Kidney (tissue), 14 donors: ENCODE data around the gene SYNGR2. TPM values are rescaled to one million over a fixed set of nuclear protein-coding genes. Genes with fewer than 3 reads are reported as not detected.

ENCODE experiments used
- DNase-seq, 5 donors: peaks; one replicate each; pipeline ENCODE4 v3.0.0-alpha.2; 2013 to 2020
- FAIRE-seq: peaks from 2 replicates; lab custom pipeline; 2012; peaks lifted over from hg19 to GRCh38; lab: Jason Lieb, UNC
- H3K27ac ChIP-seq, 2 donors: one replicate each; pipeline ENCODE4 v1.7.0; 2013; ENCODE audit warnings: low read depth in 2 of 2, low read length in 2 of 2, inconsistent platforms in 1 of 2
- H3K27me3 ChIP-seq: one replicate; pipeline ENCODE4 v1.7.1; 2013; ENCODE audit warnings: low read length, inconsistent platforms; ENCODE audit not compliant: control insufficient read depth, insufficient read depth
- H3K36me3 ChIP-seq, 3 donors: one replicate each; pipeline versions ENCODE4 v1.7.0 to v1.7.1; 2013; ENCODE audit warnings: low read length in 3 of 3, control low read depth in 1 of 3, inconsistent platforms in 1 of 3; ENCODE audit not compliant: insufficient read depth in 3 of 3, control insufficient read depth in 2 of 3
- H3K4me1 ChIP-seq, 3 donors: one replicate each; pipeline versions ENCODE4 v1.7.0 to v1.7.1; 2013; ENCODE audit warnings: low read length in 3 of 3, inconsistent platforms in 1 of 3, low read depth in 1 of 3; ENCODE audit not compliant: control insufficient read depth in 2 of 3, insufficient read depth in 2 of 3
- H3K4me3 ChIP-seq, 3 donors: one replicate each; pipeline versions ENCODE4 v1.7.0 to v1.8.1; 2013; ENCODE audit warnings: low read length in 3 of 3, control low read depth in 1 of 3, inconsistent platforms in 1 of 3
- H3K9ac ChIP-seq, 3 donors: one replicate each; pipeline versions ENCODE4 v1.7.0 to v1.7.1; 2013; ENCODE audit warnings: low read length in 3 of 3, control low read depth in 1 of 3, inconsistent platforms in 1 of 3
- H3K9me3 ChIP-seq, 3 donors: one replicate each; pipeline versions ENCODE4 v1.7.0 to v1.7.1; 2013; ENCODE audit warnings: low read length in 3 of 3, control low read depth in 1 of 3, inconsistent platforms in 1 of 3; ENCODE audit not compliant: control insufficient read depth in 2 of 3, insufficient read depth in 1 of 3
- intact Hi-C: fragments of 100-400 bp; cut with DNase I; formaldehyde crosslinking; loops from one replicate; pipeline ENCODE4 v1.11.1; 2022
- polyA plus RNA-seq: library from polyadenylated mRNA; stranded (reverse); fragments of 350-450 nt; fragmentation: Illumina TruSeq; extraction: RNeasy Lipid Tissue Mini Kit (QIAGEN cat#74804); gene quantifications from one replicate; pipeline ENCODE4 v1.2.3, GENCODE V29; 2014; ENCODE audit warnings: low read depth, low replicate concordance; ENCODE audit not compliant: insufficient read depth
- total RNA-seq: library from RNA; stranded (reverse); fragmentation: NEBNext Ultra II Directional; extraction: Animal tissue kit (Norgen Biotek cat#: 25700); gene quantifications from one replicate; pipeline ENCODE4 v1.2.1, GENCODE V29; 2021
- TF ChIP-seq, protein P1 (sequence below): IDR thresholded peaks from 3 replicates; pipeline ENCODE4 v1.5.1; 2012; ENCODE audit warnings: mild to moderate bottlenecking, moderate library complexity, borderline replicate concordance; ENCODE audit not compliant: insufficient read depth; ENCODE audit errors: extremely low read depth
- donor health status: control.
- donor health status: control.
- donor health status: control.
- donor health status: control.
- donor health status: control.
- donor health status: DM: yes; HTN: yes; CAD: no.
- donor health status: Normal renal cell carcinoma (clear cell type).

Gene SYNGR2
- total and polyA plus RNA-seq, 2 donors from 2014 or later: 149 to 165 TPM

DNA sequence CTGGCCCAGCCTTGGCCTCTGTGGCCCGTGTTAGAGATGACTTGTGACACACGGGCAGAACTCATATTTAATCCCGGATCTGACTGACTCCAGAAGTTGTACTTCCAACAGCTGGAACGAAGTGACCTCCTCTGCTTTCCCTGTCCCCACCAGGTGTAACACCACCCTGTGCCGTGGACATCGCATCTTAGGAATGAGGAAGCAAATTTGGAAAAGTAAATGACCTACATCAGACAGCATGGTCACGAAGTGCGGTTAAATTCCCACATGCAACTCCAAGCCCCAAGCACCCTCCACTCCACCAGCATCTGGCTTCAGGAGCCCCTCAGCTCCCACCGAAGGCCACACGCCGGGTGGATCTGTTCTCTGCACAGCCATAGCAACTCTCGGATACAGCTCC, 15.5 kb downstream of the SYNGR2 start:
- peak overlapping the region in 1 of 3 donors; percentile 56 for H3K9ac ChIP-seq
- H3K27me3 ChIP-seq: no peaks in the 10 kb centered on the region
- H3K27ac ChIP-seq: peak overlapping the region; percentile 75 to 86
- peaks cover 0 to 20% (median 20%) of the 10 kb centered on the region in 3 donors for H3K4me1 ChIP-seq
- intact Hi-C loops: no loop called here
- FAIRE-seq (no peak), DNase-seq (no peak)
- H3K4me3 ChIP-seq: no peak overlapping the region
- TF ChIP-seq, protein P1, sequence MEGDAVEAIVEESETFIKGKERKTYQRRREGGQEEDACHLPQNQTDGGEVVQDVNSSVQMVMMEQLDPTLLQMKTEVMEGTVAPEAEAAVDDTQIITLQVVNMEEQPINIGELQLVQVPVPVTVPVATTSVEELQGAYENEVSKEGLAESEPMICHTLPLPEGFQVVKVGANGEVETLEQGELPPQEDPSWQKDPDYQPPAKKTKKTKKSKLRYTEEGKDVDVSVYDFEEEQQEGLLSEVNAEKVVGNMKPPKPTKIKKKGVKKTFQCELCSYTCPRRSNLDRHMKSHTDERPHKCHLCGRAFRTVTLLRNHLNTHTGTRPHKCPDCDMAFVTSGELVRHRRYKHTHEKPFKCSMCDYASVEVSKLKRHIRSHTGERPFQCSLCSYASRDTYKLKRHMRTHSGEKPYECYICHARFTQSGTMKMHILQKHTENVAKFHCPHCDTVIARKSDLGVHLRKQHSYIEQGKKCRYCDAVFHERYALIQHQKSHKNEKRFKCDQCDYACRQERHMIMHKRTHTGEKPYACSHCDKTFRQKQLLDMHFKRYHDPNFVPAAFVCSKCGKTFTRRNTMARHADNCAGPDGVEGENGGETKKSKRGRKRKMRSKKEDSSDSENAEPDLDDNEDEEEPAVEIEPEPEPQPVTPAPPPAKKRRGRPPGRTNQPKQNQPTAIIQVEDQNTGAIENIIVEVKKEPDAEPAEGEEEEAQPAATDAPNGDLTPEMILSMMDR: no peak
- H3K9me3 ChIP-seq: no peaks in the 10 kb centered on the region
- no peaks in the 10 kb centered on the region for H3K36me3 ChIP-seq

- H3K4me1 ChIP-seq: peaks cover 0 to 20% (median 17%) of the 10 kb centered on the region in 3 donors
- TF ChIP-seq, protein P1: no peak
- peak overlapping the region; percentile 75 to 86 for H3K27ac ChIP-seq
- no peaks in the 10 kb centered on the region for H3K36me3 ChIP-seq
- H3K27me3 ChIP-seq: no peaks in the 10 kb centered on the region
- peak overlapping the region in 1 of 3 donors; percentile 70 for H3K4me3 ChIP-seq
- no peak for FAIRE-seq
- intact Hi-C loops: no loop called here
- DNase-seq: peak in 1 of 5 donors; percentile 54
- peak overlapping the region in 1 of 3 donors; percentile 56 for H3K9ac ChIP-seq
- no peaks in the 10 kb centered on the region for H3K9me3 ChIP-seq
Measured at GRCh38 chr17:78184351-78184750, 16.0 kb downstream of the SYNGR2 start.

GRCh38 chr17:78184868-78185267, 16.5 kb downstream of the SYNGR2 start:
- Histone ChIP-seq H3K9me3 (no peaks in the 10 kb centered on the region), H3K27me3 (no peaks in the 10 kb centered on the region), H3K4me1 (peaks cover 0 to 20% (median 17%) of the 10 kb centered on the region in 3 donors), H3K36me3 (no peaks in the 10 kb centered on the region), H3K27ac (peak overlapping the region; percentile 75 to 84), H3K4me3 (peak overlapping the region in 2 of 3 donors; percentile 59 to 70), H3K9ac (peak overlapping the region in 2 of 3 donors; percentile 3 to 54)
- FAIRE-seq (no peak), DNase-seq (peak in 3 of 5 donors; percentile 42 to 71 (median 59))
- TF ChIP-seq, protein P1: no peak
- intact Hi-C loops: no loop called here
